Measurements from ENCODE around the gene RCL1.

Gene RCL1

DNA sequence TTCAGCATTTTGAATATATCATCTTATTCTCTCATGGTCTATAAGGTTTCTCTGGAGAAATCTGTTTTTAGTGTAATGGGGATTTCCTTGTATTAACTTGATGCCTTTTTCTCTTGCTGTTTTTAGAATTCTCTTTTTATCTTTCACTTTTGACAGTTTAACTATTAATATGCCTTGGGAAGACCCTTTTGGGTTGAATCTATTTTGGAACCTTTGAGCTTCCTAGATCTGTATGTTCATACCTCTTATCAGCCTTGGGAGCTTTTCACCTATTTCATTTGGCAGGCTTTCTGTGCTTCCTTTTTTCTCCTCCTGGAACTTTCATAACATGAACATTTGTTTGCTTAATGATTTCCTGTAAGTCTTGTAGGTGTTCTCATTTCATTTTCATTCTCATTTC is 22.2 kb downstream of the RCL1 start:
- DNase-seq = no peak

DNA sequence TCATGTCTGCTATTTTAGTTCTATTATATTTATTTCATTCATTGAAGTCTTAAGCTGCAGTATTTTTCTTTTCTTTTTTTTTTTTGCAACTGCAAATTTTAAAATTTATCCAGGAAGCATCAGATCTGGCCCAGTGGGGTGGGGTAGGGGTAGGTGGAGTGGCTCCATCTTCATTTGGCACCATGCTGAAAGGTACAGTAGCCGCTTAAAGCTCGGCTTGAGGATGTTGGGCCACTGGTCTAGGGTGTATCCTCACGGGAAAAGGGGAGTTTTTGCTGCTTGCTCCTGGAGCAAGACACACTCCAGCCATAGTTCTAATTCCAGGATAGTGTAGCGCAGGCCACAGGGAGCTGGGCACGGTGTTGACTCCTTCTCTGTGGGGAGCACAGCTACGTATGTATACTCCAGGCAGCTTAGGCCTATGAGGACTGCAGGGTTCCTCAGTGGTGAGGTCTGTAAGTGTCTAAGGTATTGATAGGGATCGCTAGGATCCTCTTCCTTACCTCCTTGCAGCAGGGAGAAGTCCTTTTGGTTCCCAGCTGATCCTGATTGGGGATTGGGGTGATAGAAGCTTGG is 22.7 kb downstream of the RCL1 start:
- DNase-seq = no peak

DNA sequence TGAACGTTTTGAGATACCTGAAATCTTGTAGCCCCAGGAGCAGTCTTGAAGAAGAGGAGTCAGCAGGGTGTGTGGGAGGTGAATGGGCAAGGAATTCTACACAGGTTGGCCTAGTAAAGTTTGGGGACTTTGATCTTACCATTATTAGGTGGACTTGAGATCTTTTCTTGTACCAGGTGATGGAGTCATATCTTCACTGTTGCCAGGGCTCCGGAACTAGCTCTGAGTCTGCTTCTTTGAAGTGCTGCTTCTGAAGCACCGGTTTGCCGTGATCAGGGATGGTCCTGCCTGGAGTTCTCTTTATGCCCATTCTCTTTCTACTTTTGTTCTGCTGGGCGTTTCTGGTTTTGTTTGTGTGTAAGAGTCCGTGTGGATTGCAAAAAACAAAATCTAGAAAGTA is 27.4 kb downstream of the RCL1 start:
- DNase-seq = no peak

DNA sequence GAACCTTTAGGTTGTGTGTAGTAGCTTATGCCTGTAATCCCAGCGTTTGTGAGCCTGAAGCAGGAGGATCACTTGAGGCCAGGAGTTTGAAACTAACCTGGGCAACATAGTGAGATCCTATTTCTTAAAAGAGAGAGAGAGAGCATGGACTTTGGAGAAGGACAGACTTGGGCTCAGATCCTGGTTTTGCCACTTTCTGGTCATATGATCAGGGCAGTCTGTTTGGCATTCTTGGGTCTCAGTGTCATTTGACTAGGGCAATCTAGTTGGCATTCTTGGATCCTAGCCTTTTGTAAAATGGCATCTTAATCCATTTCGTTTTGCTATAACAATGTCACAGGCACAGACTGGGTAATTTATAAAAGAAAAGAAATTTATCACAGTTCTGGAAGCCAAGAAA is 28.4 kb downstream of the RCL1 start:
- DNase-seq = no peak

DNA sequence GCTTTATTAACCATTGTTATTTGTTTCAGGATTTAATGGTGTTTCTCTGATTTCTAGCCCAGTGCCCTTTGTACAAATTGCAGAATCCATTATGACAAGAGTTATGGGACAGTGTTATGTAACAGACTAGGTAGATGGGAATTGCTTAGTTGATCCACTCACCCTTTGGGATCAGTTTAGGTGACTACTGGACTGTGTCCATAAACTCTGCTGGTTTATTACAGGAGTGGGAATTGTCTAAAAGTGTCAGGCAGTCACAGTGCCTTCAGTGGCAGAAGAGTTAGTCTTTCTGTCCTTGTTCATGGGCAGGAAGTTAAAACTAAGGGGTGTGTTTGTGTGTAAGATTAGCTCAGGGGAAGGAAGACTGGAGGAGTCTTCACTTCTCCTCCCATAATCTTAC is 29.3 kb downstream of the RCL1 start:
- DNase-seq = no peak

DNA sequence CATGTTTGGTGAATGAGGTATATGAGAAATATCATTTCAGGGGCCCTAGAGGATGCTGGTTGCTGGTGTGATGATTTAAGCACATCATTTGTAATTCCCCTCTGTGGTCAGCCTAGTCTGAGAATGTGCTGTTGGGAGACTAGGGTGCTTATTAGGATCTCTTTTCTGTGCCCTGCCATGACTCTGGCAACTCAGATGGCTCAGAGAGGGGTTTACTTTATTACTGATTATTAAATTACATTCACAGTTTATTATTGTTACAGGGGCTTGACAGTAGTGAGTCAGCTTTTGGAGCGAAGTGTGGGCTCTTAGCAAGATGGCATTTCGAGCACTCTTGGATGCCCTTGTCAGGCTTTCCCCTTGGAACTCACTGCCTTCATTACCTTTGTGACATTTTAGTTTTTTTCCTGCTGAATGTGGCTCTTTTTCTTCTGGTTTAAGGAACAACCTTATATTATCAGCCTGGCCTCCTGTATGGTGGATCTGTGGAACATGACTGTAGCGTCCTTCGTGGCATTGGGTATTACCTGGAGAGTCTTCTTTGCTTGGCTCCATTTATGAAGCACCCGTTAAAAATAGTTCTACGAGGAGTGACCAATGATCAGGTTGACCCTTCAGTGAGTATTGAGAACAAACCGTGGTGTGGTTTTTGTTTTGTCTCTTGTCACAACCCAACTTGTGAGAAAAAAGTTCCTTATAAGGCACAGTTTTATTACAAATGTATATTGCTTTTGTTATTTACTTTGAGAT is 33.8 kb downstream of the RCL1 start:
- DNase-seq = peak; percentile 20

DNA sequence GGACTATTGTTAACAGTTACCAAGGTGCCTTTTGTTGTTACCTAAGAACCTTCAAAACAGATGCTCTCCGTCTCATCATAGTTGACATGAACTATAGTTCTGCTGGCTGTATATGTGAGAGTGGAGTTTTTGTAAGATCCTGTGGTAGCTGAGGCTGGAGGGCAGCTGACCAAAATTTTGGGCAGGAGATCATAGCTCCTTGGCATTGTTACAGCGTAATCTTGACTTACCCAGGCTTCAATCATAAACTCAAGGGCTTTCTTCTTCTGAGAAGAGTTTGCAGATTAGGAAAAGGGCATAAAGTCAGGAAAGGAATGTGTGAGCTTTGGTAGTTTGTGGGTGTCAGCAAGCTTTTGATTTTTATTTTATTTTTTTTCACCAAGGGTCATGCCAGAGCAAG is 34.5 kb downstream of the RCL1 start:
- no peak for DNase-seq

DNA sequence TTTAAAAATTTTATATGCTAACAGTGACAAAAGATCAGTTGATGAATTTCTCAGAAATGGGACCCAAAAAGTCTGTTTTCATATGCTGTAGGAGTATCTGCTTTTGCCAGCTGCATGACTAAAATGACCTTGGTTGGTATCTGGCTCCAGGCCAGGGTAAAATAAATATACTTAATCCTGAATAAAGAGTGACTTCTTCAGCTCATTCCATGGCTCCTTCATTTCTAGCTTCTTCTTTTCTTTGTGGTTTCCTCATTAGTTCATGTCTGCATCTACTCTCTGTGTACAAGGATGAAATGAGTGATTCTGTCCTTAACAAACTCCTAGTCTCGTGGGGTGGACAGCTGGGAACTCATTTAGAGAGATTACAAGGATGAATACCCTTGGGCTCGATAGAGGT is 36.0 kb downstream of the RCL1 start:
- peak; percentile 47 for DNase-seq

DNA sequence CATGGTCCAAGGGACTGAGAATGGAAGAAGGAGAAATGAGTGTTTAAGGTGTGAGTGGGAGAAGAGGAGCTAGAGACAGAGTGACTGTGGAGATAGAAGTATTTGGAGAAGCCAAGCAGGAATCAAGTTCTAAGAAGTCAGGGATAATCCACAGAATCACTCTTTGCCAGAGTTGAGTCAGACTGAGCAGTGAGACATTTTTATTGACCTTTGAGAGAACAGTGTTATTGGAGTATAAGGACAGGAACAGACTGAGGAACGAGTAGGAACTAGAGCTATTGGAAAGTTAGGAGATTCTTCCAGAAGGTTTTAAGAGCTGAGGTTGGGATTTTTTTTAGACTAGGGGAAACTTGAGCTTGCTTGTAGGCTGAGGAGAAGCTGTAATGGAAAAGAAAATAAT is 37.2 kb downstream of the RCL1 start:
- peak; percentile 28 for DNase-seq

DNA sequence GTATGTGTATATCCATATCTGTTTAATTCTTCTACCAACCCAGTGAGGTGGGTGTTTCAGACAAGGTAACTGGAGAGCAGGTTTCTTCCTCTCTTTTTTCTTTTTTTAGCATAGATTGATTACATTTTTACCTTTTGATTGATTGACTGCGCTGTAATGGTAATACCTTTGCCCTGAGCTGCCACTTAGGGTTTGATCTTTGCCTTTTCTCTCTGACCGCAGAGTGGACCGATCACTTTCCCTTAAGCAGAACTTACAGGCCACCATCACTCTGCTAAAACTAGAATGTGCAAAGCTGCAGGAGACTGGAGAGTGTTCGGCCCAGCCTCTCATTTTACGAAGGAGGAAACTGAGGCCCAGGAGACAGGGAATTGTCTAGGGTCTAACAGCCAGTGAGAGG is 38.0 kb downstream of the RCL1 start:
- DNase-seq = no peak

DNA sequence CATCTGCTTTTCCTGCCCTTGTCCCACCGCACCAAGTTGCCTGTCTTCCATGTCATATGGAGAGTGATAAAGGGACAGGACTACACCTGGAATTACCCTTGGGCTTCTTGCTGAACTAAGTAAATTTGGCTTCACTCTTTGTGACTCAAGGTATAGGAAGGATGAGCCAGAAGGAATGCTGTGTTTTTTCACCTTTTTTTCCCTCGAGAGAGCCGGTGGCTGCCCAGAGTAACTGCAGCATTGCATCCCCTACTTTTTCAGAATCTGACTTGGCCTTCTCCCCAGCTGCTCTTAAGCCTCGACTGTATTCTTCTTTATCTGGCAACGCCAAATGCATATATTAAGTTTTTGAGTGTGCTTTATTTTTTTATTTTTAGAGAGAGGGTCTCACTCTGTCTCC is 38.4 kb downstream of the RCL1 start:
- no peak for DNase-seq

DNA sequence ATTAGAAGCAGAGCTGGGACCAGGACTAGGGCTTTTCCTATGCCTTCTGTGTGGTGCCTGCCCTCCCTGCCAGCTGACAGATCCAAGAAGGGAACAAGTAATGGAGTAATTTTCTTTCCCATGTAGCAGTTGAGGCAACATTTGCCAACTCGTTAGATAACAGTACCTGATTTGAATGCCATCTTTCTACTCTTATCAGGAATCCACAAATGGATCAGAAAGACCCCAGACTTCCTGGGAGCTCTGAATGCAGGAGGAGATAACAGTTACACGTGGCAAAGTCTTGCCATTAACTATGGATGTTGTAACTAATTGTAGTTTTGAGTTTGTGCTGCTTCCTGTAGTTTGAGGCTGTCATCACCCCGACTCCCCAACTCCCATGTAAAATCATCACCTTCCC is 39.2 kb downstream of the RCL1 start:
- DNase-seq = no peak

DNA sequence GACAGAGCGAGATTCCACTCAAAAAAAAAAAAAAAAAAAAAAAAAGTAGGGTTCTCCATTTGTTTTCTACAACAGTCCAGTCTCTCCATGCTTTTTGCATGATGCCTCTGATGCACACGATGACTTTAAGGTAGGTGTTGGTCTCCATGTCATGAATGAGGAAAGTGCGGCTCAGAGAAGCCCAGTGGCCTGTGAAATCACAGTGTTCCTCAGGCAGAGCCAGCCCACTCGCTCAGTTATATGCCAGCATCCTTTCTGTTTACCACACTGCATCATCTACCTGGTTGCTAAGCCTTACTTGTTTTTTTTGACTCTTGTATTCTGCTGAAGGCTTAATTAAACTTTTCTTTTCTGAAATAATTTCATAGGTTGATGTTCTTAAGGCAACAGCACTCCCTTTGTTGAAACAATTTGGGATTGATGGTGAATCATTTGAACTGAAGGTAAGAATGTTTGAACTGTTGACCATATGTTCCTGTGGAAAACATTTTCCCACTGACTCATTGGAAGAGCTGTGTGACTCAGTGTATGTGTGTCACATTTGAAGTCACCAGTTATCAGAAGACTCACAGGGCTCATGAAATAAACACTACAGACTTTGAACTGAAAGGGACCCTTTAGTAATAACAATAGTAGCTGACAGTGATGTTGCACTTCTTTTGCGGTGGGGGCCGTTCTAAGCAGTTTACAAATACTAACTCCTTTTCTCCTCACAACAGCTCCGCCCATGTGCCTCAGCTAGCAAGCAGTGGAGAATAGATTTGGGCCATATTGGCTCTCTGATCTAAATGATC is 40.2 kb downstream of the RCL1 start:
- DNase-seq = peak; percentile 88

DNA sequence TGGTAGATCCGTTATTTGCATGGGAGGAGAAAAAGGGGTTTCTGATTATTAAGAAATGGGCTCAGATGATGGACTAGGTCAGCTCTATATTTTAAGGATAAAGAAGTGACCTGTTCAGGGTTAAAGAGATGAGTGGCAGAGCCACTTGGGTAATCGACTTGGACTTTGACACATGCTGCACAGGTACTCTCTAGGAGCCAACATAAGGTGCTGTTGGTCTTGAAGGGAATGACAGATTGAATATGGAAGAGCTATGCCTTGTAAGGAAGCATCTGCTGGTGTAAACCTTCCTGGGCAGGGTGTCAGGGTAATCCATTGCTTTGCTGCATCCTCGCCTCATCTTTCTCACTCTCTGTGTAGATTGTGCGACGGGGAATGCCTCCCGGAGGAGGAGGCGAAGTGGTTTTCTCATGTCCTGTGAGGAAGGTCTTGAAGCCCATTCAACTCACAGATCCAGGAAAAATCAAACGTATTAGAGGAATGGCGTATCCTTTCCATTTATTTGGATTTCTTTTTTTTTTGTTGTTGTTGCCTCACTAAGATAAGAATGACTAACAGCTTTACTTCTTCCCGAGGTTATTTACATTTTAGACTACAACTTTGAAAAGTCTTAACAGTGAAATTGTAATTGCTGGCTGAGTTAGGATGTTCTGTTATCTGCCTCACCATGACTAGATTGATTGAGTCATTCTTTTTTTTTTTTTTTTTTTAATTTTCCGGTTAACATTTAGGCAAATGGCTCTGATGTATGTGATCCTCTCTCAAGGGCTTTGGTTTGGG is 41.2 kb downstream of the RCL1 start:
- no peak for DNase-seq

DNA sequence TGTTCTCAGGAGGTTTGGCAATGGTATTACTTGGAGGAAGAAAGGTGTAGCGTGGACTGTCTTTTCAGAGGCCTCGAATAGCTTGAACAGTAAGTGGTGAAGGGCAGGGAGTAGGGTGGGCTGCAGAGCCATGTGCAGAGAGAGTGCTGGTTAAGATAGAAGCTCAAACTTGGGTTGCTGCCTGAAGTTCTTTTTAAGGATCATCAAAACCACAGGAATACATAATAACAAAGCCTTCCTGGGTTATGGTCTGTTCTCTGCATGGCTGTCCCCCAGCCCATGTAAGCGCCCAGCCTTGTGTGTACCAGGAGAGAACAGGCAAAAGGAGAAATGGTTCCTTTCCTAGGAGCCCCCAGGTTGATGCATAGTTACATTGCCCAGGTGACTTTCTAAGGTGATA is 43.9 kb downstream of the RCL1 start:
- DNase-seq = peak; percentile 42

DNA sequence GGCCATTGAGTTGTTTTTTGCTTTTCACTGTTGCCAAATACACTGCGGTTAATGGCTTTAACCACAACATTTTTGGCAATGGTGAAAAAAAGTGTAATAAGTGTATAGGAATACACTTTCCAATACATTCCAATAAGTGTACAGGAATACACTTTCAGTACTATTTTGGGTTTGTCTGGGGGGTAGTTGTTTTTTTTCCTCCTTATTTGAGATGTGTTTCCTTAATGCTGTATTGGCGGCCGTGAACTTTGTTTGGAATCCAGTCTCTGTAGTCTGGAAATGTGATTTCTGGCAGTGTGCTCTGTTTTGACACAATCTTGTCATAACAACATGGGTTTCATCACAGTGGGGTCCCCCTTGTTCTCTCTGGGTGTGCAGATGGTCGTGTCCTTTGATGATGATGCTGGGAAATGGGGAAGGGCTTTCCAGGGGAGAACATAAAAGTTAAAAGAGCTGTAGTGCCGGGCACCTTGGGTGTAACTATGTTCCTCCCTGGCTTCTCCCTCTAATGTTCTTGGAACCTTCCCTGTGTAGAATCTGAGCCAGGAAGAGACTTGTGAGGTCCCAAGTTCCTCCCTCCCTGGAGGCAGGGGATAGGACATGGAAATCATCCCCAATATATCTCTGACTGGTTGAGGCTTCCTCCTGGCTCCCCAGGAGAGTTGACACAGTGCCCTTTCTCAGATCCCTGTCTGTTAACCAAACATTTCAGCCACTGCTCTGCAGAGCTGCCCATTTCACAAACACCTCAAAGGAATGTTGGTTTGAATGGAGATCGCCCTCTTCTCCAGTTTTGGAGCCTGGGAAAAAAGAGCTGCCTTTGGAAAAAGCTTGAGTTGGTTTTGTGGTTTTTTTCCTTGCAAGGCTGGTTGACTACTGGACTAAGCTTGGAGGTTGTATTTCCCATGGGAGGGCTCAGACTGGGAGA is 44.8 kb downstream of the RCL1 start:
- peak; percentile 99 for DNase-seq

DNA sequence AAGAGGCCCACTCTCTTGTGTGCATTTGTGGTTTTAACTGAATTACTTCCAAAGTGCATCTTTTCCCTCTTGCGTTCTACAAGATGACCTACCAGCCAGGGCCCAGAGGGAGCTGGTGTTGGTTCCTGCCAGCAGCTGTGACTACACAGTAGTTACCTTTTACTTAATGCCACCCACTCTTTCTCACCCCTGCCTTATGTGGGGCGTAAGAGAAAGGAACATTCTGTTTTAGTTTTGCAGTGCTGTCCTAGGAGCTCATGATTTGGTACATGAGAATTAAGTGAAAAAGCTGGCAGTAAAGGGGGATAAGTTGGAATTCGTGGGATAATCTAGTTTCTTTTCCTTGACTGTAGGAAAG is 45.4 kb downstream of the RCL1 start:
- no peak for DNase-seq

DNA sequence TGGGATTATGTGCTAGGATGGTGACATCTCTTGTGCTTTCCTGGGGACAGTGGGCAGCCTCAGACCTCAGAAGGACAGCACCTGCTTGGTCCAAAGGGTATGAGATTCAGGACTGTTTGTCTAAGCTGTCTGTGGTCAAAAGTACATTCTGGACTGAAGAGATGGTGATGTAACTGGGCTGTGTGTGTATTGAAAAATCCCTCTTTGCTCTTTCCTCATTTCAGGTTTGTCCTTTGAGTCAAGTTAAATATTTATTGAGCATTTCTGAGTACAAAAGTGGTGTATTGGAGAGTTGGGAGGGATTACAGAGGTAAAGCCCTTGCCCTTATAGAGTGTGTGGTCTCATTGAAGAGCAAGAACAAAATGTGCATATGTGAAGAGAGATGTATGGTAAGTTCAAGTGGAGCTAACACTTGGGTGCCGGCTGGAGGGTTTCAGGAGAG is 46.7 kb downstream of the RCL1 start:
- no peak for DNase-seq

DNA sequence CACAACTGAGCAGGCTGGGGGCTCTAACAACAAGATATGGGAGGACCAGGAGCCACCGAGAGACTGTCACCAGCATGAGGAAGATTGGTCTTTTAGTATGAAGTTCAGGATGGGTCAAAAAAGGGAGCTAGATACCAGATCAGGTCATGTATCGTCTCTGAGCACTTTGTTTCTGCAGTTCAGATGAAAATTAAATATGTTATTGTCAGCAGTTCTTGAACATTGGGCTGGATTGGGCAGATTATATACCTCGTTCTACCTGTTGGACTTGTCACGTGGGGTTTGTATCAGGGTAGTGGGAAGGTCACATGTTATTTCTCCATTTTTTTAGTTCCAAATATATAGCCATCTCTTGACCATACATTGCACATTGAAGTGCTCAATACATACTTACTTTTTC is 47.3 kb downstream of the RCL1 start:
- DNase-seq = no peak

DNA sequence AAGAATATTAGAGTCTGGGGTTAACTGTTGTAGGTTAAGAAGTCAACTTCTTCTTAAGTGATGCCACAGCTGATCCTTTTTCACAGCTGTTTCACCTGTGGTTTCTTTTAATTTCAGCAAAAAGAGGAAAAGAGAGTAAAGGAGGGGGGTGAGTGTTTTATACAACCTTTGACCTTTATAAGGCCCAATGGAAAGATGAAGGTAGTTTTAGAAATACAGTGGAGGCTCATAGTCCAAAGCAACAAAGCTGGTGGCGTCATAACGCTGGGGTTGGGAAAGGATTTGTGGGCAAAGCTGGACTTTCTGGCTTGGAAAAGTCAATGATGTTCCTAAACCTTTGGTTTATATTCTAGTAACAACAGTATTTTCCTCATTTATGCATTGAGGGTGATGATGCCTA is 49.5 kb downstream of the RCL1 start:
- DNase-seq = no peak

DNA sequence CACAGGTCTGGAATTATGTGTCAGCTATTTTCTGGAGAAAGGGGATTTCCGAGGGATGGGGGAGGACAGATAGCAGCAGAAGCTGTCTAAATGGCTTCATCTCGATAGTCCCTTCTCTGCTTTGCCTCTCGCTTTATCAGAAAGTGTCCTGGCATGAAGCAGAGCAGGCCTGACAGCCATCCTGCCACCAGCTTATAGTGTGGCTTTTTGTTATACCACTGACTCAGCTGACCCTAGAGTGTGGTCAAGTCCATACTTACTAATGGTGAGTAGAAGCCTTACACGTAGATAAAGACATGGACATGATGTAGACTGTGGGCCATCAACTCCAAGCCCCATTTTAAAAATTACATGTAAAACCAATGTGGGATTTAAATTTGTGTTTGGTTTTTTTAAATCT is 50.0 kb downstream of the RCL1 start:
- no peak for DNase-seq

Data from fibroblast of skin of scalp (primary cell).